ENCODE results near the gene PRKCH. TPM values are rescaled to one million over a fixed set of nuclear protein-coding genes. Genes with fewer than 3 reads are reported as not detected.
"Not testable (repeated sequence)": the region's sequence is repeated elsewhere in the genome, so short reads cannot be mapped to it uniquely, and the experiment has no call there.

PRKCH gene
- total and polyA plus RNA-seq, 12 donors: 8.3 to 25.1 (median 17.7) TPM

- Histone ChIP-seq H3K27me3 (peaks cover 0 to 5% (median 0%) of the 10 kb centered on the region in 7 donors), H3K36me3 (no peaks in the 10 kb centered on the region), H3K9me3 (peaks cover 0 to 13% (median 3%) of the 10 kb centered on the region in 11 donors), H3K4me3 (no peak overlapping the region), H3K4me1 (no peaks in the 10 kb centered on the region), H3K27ac (no peak overlapping the region)
- intact Hi-C loops (cut with DNase I): loop anchor here in 2 of 10 donors (10.0 kb wide), 1 partner anchor 139 kb away; no protein-coding TSS in a partner anchor
- no peak for TF ChIP-seq CTCF (IDR thresholded peaks at IDR 0.05)
- no peak for DNase-seq
- 87 to 92% methylated on average over 4 of the region's 4 CpGs for WGBS, 2 donors
- ATAC-seq: no peak
Observed at GRCh38 chr14:61315313-61315712, 6.1 kb upstream of the PRKCH start.

- no peak for ATAC-seq
- Histone ChIP-seq H3K4me3 (no peak overlapping the region), H3K27me3 (peaks cover 0 to 33% (median 16%) of the 10 kb centered on the region in 7 donors), H3K9me3 (no peaks in the 10 kb centered on the region), H3K4me1 (peaks cover 0 to 17% (median 9%) of the 10 kb centered on the region in 9 donors), H3K36me3 (no peaks in the 10 kb centered on the region), H3K27ac (no peak overlapping the region)
- 82 to 84% methylated on average over 3 of the region's 3 CpGs for WGBS, 2 donors
- no peak for TF ChIP-seq CTCF (IDR thresholded peaks at IDR 0.05)
- no peak for DNase-seq
- intact Hi-C loops (cut with DNase I): loop anchor here in 2 of 10 donors (10.0 kb wide), 1 partner anchor 136 kb away; no protein-coding TSS in a partner anchor
Observed at GRCh38 chr14:61319086-61319485, 2.3 kb upstream of the PRKCH start.

- no peaks in the 10 kb centered on the region for H3K36me3 ChIP-seq
- intact Hi-C loops (cut with DNase I): loop anchor here in 8 of 10 donors (5.0 to 10.0 kb wide), 7 partner anchors 38 to 138 kb away; no protein-coding TSS in a partner anchor
Observed at GRCh38 chr14:61319706-61320105, 1.7 kb upstream of the PRKCH start.

GRCh38 chr14:61320170-61320569 is 1.2 kb upstream of the PRKCH start:
- Histone ChIP-seq H3K4me1 (peaks cover 0 to 26% (median 9%) of the 10 kb centered on the region in 9 donors), H3K27ac (peak overlapping the region in 5 of 10 donors; percentile 37 to 95 (median 91)), H3K27me3 (peaks cover 0 to 29% (median 16%) of the 10 kb centered on the region in 7 donors)
- DNase-seq, H3K9me3 ChIP-seq, H3K4me3 ChIP-seq, H3K36me3 ChIP-seq, ATAC-seq: not testable (repeated sequence)
- intact Hi-C loops (cut with DNase I): loop anchor here in 6 of 10 donors (5.0 to 10.0 kb wide), 6 partner anchors 37 to 137 kb away; no protein-coding TSS in a partner anchor
- WGBS, 2 donors: 89 to 93% methylated on average over 16 of the region's 16 CpGs

More at GRCh38 chr14:61319706-61320105, 1.7 kb upstream of the PRKCH start:
- peaks cover 0 to 23% (median 9%) of the 10 kb centered on the region in 9 donors for H3K4me1 ChIP-seq
- ATAC-seq (no peak), DNase-seq (no peak)
- peak overlapping the region in 2 of 10 donors; percentile 94 to 95 for H3K27ac ChIP-seq
- H3K4me3 ChIP-seq: no peak overlapping the region
- peaks cover 0 to 33% (median 16%) of the 10 kb centered on the region in 7 donors for H3K27me3 ChIP-seq
- no peaks in the 10 kb centered on the region for H3K9me3 ChIP-seq
- TF ChIP-seq CTCF (IDR thresholded peaks at IDR 0.05): no peak
- WGBS, 2 donors: 80 to 84% methylated on average over 6 of the region's 6 CpGs

All from heart right ventricle (tissue), 16 donors.